SKM-1 treated with dmso at 0.1 percent for 144 hours (cell line): ENCODE measurements around the gene STIP1.

Experiments
- DNase-seq: peaks from one replicate; lab custom pipeline; 2025; ENCODE audit not compliant: unreplicated experiment; lab: John Stamatoyannopoulos, UW

The STIP1 gene

DNA sequence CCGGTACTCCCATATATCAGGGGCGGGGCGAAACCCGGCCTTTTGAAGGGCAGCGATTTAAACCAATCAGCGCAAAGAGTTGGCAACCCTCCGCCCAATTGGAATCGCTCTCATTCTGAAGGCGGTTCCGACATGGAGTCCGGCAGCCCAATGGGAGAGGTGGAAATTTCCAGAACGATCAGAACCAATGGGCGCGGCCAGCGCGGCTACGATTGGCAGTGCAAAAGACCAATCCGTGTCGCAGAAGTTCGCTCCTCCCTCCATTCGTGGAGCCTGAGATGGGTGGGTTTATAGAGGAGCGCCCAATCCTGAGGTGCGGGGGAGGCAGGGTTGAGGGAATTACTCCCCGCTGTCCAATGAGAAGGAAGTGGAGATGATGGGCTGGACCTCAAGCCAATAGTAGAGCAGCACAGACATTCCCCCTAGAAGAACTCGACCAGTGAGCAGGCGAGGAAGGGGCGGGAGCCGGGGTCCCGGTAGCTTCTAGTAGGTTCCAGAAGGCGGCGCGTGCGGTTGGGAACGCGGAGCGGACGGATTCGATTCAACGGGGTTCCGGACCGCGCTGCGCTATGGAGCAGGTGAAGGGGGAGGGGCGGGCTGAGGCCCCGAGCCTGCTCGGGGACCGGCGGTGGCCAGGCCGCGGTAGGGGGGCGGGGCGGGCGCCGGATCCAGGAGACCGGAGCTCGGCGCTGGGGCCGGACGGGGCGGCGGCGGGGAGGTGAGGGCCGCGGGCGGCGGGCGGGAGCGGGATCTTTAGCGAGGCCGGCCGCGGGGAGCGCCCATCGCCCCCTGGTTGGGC lies at the start of gene STIP1:
STIP1 (plus strand) TSS at position 479 of the 799 bp plus-strand sequence; CDS start at position 570, 91 bp downstream.
- peak; percentile 100 for DNase-seq

GRCh38 chr11:64136765-64137441 lies 49.1 kb upstream of the STIP1 start:
- no peak for DNase-seq

DNA sequence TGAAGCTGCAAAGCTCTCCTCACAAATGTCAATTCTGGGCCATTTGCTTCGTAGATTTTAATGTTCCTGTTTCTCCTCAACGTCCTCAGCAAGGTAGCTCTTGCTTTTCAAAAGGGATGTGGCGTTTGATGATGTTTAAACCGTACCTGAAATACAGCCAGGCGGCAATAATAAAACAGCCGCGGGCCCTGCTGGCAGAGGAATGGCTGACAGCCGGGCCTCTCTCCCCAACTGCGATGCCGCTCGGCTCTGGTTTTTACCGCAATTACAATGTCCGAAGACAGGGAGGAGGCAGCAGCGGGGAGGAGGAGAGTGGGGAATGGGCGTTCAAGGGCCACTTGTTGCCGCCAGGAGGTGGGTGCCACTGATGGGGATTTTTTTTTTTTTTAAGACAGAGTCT lies 47.6 kb upstream of the STIP1 start:
- DNase-seq: no peak

DNA sequence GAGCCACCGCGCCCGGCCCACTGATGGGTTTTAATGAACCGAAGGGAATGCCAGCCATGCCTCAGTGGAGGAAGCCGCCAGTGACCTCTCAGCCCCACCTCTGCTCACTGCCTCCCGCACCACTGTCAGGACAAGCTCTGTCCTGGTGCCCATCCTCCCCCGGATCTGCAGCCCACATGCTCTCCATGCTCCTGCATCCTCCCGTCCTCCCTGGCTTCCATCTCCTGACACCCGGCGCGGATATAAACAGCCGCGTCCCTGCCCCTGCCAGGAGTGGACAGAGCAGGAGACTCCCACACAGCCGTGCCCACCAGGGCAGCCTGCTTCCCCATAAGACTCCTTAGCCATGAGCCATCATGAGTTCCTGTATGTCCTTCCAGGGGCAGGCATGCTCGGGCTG lies 46.9 kb upstream of the STIP1 start:
- no peak for DNase-seq

- no peak for DNase-seq
These were observed 45.9 kb upstream of the STIP1 start for GRCh38 chr11:64140082-64140481.

GRCh38 chr11:64141081-64141783 lies 44.7 kb upstream of the STIP1 start:
- no peak for DNase-seq

DNA sequence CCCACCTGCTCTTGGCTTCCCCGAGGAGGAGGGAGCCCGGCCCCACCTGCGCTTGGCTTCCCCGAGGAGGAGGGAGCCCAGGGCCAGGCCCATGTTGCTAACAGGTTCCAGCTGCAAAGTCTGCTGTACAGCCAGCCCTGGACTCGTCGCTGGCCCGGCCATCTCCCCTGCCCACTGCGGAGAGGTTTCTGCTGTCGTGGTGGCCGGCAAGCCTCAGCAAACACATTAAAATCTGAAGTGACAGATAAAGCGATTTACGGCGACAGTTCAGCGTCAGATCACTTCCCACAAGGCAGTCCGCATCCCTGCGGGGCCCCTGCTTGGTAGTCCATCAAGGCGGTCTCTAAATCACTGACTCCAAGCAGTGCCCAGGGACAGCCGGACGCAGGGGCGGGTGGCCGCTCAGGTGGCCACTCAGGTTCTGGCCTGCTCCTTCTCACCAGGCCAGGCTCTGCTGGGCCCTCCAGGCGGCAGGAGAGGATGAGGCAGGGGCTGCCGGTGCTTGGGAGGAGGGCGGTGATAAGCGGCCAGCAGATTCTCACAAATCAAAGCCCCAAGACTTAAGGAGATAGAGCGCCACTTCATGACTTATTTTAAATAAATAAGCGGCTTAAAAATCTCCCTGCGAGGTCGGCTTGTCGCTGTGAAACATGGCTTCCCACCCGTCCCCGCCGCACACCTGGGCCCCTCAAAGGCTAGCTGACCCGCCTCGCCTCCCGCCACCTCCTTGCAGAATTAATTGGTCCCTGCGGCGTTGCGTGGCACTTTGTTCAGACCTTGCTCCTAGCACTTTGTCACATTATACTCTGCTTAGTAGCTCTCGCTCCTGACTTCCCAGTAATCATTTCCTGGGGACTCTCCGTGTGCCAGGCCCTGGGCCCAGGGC lies 41.1 kb upstream of the STIP1 start:
- no peak for DNase-seq

GRCh38 chr11:64146036-64146955 lies 39.7 kb upstream of the STIP1 start:
- DNase-seq: peak; percentile 50

DNA sequence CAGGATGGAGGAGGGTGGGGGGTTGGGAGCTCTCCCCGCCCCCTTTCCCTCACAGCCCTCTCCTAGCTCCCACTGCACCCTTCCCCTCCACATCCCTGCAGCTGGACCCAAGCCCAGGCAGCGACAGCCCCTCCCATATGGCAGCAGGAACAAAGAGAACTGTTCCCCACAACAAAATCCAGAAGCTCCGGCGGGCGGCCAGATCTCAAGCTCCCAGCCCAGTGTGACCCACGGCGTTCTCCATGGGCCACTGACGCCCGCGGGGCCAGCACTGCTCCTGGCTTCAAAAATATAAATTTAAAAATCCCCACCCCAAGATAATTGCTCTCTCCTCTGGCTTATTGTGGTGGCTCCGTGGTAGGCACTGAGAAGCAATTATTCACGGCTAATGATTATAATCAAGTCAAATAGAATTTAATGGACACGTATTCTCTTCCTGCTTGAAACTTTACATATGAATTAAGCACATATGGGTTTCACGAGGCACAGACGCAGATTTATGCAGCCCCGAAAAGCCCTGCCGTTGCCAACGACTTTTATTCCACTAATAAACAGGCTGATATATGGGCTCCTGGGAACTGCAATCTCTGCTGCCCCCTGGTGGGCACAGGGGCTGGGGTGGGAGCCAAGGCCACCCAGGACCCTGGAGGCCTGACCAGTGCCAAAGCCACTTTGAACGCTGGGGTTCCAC lies 37.6 kb upstream of the STIP1 start:
- DNase-seq: no peak

DNA sequence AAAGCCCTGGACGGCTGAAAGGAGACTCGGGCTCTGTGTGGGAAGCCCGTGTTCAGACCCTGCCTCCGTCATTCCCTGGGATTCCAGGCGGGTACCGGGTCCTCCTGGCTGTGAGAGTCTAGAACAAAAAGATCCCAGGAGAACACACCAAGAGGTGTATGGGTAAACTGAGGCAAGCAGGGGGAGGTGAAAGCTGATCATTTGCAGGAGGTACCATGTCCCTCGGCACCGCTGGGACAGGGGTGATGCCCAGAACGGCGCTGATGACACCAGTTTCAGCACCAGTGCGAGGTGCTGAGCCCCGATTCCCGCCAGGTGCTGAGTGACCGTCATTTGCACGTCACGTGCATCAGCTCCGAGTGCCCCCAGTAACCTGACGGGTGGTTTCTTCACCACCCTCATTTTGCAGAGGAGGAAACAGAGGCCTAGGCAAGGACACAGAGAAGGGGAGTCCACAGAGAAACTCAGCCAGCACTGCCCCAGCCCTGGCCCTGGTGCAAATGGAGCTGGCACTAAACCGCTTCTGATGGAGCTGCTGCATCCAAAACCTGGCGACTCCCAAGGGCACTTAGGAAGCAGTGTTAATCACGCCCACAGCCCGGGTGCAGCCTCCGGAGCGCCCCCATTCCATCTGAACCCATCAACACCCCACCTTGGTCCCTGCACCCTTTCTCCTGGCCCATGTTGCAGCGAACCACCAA lies 36.9 kb upstream of the STIP1 start:
- DNase-seq: no peak

- no peak for DNase-seq
These were observed 35.9 kb upstream of the STIP1 start for GRCh38 chr11:64150051-64150450.

DNA sequence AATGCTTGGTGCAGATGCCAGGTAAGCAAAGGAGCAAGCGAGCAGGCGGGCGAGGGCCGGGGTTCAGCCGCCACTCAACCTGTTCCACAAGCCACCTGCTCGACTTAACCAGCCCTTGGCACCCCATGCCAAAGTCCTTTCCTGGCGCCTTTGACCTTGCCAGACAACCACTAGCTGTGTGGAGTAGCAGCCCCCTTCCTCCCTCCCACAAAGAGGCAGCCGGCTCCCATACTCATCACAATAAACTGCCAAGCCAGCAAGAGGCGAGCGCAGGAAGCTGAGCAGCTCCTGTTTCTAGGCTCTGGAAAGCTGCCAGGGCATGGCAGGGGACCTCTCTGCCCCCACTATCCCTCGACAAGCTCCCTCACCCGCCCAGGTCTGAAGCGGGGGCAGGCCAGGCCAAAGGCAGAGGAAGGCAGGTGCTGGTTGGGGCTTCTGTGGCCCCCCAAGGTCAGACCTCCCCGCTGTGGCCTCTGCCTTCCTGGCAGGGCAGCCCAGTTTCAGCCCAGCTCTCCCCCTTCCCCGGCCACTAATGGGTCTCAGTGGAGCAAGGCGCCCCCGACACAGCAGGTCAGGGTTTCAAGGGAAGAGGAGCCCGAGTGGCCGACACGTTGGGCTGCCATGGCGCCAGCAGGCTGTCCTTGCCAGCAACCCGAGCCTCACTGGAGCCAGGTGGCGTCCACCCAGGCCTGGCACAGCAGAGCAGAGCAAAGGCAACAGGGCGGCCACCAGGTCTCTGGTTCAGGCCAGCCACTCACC lies 35.3 kb upstream of the STIP1 start:
- DNase-seq: no peak

DNA sequence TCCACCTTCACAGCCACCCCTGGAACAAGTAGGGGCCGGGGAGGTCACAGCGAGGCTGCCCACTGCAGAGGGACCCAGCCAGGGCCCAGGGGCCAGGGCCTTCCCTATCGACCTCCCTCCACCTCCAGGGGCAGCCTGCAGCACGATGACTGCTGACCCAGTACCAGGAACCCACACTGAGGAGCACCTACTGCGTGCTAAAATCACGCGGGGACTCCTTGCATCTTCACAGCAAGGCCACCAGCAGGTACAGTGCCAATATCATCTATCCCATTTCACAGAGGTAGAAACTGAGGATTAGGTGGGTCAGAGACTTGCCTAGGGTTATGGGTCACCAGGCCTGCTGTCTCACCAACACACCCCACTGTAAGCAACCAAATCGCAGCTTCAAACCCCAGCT lies 34.6 kb upstream of the STIP1 start:
- DNase-seq: no peak

GRCh38 chr11:64152841-64153691 lies 32.9 kb upstream of the STIP1 start:
- DNase-seq: peak; percentile 11

GRCh38 chr11:64153812-64154211 lies 32.2 kb upstream of the STIP1 start:
- DNase-seq: no peak

GRCh38 chr11:64156235-64157011 lies 29.5 kb upstream of the STIP1 start:
- no peak for DNase-seq
